HepG2 (cell line): ENCODE data around the gene PPIA. TPM values are rescaled to one million over a fixed set of nuclear protein-coding genes. Genes with fewer than 3 reads are reported as not detected.

Experiments used
- ASH2L ChIP-seq: fragments of 300-600, 200-600 bp; sonication (generic); IDR thresholded peaks from 2 replicates; pipeline ENCODE4 v1.7.0; 2017; ENCODE audit warnings: low read depth, mild to moderate bottlenecking, moderate library complexity, mixed read lengths, low read length; ENCODE audit not compliant: insufficient read length
- EP300 ChIP-seq, 3 experiments: sonication (generic) in 1 of 3; formaldehyde crosslinking in 1 of 3; IDR thresholded peaks; 2 replicates each; pipeline versions ENCODE4 v1.5.1 to v1.6.1; 2011 to 2020; ENCODE audit warnings: low read depth in 2 of 3, low read length in 2 of 3, borderline replicate concordance in 1 of 3, improper control_type of control experiment in 1 of 3, mild to moderate bottlenecking in 1 of 3, missing genetic modification reagents in 1 of 3, moderate library complexity in 1 of 3
- ESRRA ChIP-seq: sonication (generic); formaldehyde crosslinking; IDR thresholded peaks from 2 replicates; pipeline ENCODE4 v1.5.1; 2020; ENCODE audit warnings: mild to moderate bottlenecking, low read depth, missing genetic modification reagents
- MZF1 ChIP-seq: sonication (generic); formaldehyde crosslinking; IDR thresholded peaks from 2 replicates; pipeline ENCODE4 v1.8.1; 2023; ENCODE audit warnings: mild to moderate bottlenecking, missing genetic modification reagents, borderline replicate concordance
- NFIC ChIP-seq: IDR thresholded peaks from 2 replicates; pipeline ENCODE4 v1.6.1; 2012; ENCODE audit warnings: mild to moderate bottlenecking, low read length, inconsistent platforms
- ONECUT2 ChIP-seq: sonication (generic); formaldehyde crosslinking; IDR thresholded peaks from 2 replicates; pipeline ENCODE4 v1.4.0; 2020; ENCODE audit warnings: missing genetic modification reagents
- PTBP1 ChIP-seq: fragments of 200-400 bp; formaldehyde crosslinking; IDR thresholded peaks from 2 replicates; pipeline ENCODE4 v1.6.1; 2018; ENCODE audit warnings: low read length, low read depth; ENCODE audit not compliant: poor library complexity, severe bottlenecking
- RXRA ChIP-seq: sonication (generic); formaldehyde crosslinking; IDR thresholded peaks from 2 replicates; pipeline ENCODE4 v1.5.1; 2020; ENCODE audit warnings: missing genetic modification reagents
- SP5 ChIP-seq: IDR thresholded peaks from 2 replicates; pipeline ENCODE4 v1.6.1; 2016; ENCODE audit warnings: low read depth, borderline replicate concordance
- THAP9 ChIP-seq: sonication (generic); formaldehyde crosslinking; IDR thresholded peaks from 2 replicates; pipeline ENCODE4; 2020; ENCODE audit warnings: missing genetic modification reagents, mild to moderate bottlenecking, borderline replicate concordance
- ZBTB44 ChIP-seq: sonication (generic); formaldehyde crosslinking; IDR thresholded peaks from 2 replicates; pipeline ENCODE4 v1.4.0; 2020; ENCODE audit warnings: missing genetic modification reagents
- ZNF747 ChIP-seq: sonication (generic); formaldehyde crosslinking; IDR thresholded peaks from 2 replicates; pipeline ENCODE4 v1.8.1; 2023; ENCODE audit warnings: missing genetic modification reagents, mild to moderate bottlenecking, borderline replicate concordance
- ZNF83 ChIP-seq: sonication (generic); formaldehyde crosslinking; IDR thresholded peaks from 2 replicates; pipeline ENCODE4 v1.4.0; 2020; ENCODE audit warnings: missing genetic modification reagents, mild to moderate bottlenecking, borderline replicate concordance
- ZSCAN9 ChIP-seq: IDR thresholded peaks from 2 replicates; pipeline ENCODE4 v1.6.1; 2016; ENCODE audit warnings: borderline replicate concordance
- polyA plus RNA-seq, 8 experiments: library from polyadenylated mRNA; depleted of rRNA in 3 of 8; stranded (reverse) in 7 of 8; unstranded in 1 of 8; fragments of >200 nt; fragmentation: Illumina TruSeq in 4 of 8; extraction: Trizol in 4 of 8; gene quantifications; 2 replicates each; pipeline versions ENCODE4 v1.2.1 to v1.2.3, GENCODE V29; 2011 to 2016; ENCODE audit warnings: low read depth in 4 of 8, missing spikeins in 1 of 8, mixed read lengths in 1 of 8; ENCODE audit not compliant: insufficient read depth in 1 of 8
- total RNA-seq, 5 experiments: library from RNA; depleted of rRNA; stranded (reverse); fragments of >200 nt; fragmentation: Illumina TruSeq; extraction: Trizol; gene quantifications; 2 replicates each; pipeline ENCODE4 v1.2.3, GENCODE V29; 2016; ENCODE audit warnings: low read depth in 1 of 5
- TF ChIP-seq, protein P1 (sequence below): sonication (generic); formaldehyde crosslinking; IDR thresholded peaks from 2 replicates; pipeline ENCODE4 v1.8.1; 2023; ENCODE audit warnings: mild to moderate bottlenecking, missing genetic modification reagents

PPIA gene
- total and polyA plus RNA-seq, 2 of the 13 experiments (the other 11 are each of a cell fraction or from before 2014, with no cell fraction given) = 2,268 to 3,010 TPM

DNA sequence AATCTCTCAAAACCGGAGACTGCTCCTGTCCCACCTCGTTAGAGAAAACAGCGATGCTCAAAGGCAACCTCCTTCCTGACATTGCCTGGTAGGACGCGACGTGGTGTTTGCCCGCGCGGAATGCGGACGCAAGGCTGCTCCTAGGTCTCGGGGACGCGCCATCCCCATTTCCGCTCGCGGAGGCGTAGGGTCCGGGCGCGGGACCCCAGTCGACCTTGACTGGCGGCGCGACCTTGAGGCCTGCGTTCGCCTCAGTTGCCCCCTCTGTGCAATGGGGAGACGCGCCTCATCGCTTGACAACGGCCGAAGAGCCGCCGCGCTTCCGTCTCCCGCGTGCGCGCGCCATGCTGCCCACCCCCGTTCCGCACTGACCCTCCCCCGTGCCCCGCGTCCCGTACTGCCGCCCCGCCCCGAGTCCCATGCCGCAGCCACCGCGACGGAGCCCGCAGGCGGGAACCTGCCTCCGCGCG lies 412 bp upstream of the PPIA start (continued):
- TF ChIP-seq MZF1 (CRISPR knock-in tag) (no peak), ZSCAN9 (CRISPR knock-in tag) (no peak), NFIC (no peak), EP300 (IDR thresholded peaks at IDR 0.05; ENCODE audit: low read depth in 2 of 2, low read length in 2 of 2) (no peak), EP300 (CRISPR knock-in tag; IDR thresholded peaks at IDR 0.05; ENCODE audit: borderline replicate concordance) (no peak), THAP9 (no peak), RXRA (CRISPR knock-in tag) (peak; percentile 55; the same call in 1 of the 2 replicates), ASH2L (peak; percentile 55), ZNF747 (CRISPR knock-in tag) (peak; percentile 69; the same call in 1 of the 2 replicates), SP5 (CRISPR knock-in tag) (no peak; the same call in none of the 2 replicates), PTBP1 (no peak), ZBTB44 (CRISPR knock-in tag) (no peak), ZNF83 (CRISPR knock-in tag) (no peak; the same call in 1 of the 2 replicates), ESRRA (CRISPR knock-in tag) (peak; percentile 100), ONECUT2 (no peak)
- TF ChIP-seq, protein P1, sequence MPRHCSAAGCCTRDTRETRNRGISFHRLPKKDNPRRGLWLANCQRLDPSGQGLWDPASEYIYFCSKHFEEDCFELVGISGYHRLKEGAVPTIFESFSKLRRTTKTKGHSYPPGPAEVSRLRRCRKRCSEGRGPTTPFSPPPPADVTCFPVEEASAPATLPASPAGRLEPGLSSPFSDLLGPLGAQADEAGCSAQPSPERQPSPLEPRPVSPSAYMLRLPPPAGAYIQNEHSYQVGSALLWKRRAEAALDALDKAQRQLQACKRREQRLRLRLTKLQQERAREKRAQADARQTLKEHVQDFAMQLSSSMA (CRISPR knock-in tag) = no peak
